Measurements from ENCODE around the gene WNK3. TPM values are rescaled to one million over a fixed set of nuclear protein-coding genes. Genes with fewer than 3 reads are reported as not detected.

Gene WNK3
- total RNA-seq, 1 donor from 2014 or later: 15.8 TPM

GRCh38 chrX:54238588-54238987 lies 119.3 kb downstream of the WNK3 start:
- H3K9me3 Mint-ChIP-seq: peaks cover 38% of the 10 kb centered on the region
- H3K36me3 Mint-ChIP-seq: peaks cover 31% of the 10 kb centered on the region
- TF ChIP-seq CTCF (IDR thresholded peaks at IDR 0.05; ENCODE audit: unreplicated experiment): no peak
- no peak overlapping the region for H3K4me3 Mint-ChIP-seq
- H3K27me3 Mint-ChIP-seq (ENCODE audit: low read depth): no peaks in the 10 kb centered on the region
- no peaks in the 10 kb centered on the region for H3K4me1 Mint-ChIP-seq
- DNase-seq (ENCODE audit: low spot score in 2 of 2, unreplicated experiment in 2 of 2): no peak
- no peak overlapping the region for H3K27ac Mint-ChIP-seq

GRCh38 chrX:54237014-54237413 lies 120.8 kb downstream of the WNK3 start:
- no peak for DNase-seq (ENCODE audit: low spot score in 2 of 2, unreplicated experiment in 2 of 2)
- Mint-ChIP-seq H3K27ac (no peak overlapping the region), H3K9me3 (peaks cover 33% of the 10 kb centered on the region), H3K4me1 (no peaks in the 10 kb centered on the region), H3K36me3 (peaks cover 28% of the 10 kb centered on the region), H3K27me3 (ENCODE audit: low read depth) (no peaks in the 10 kb centered on the region), H3K4me3 (no peak overlapping the region)
- TF ChIP-seq CTCF (IDR thresholded peaks at IDR 0.05; ENCODE audit: unreplicated experiment): no peak

GRCh38 chrX:54230435-54231148 lies 127.3 kb downstream of the WNK3 start:
- Mint-ChIP-seq H3K36me3 (peaks cover 21% of the 10 kb centered on the region), H3K4me3 (no peak overlapping the region), H3K9me3 (peaks cover 28% of the 10 kb centered on the region)

GRCh38 chrX:54223581-54223980 lies 134.3 kb downstream of the WNK3 start:
- DNase-seq (ENCODE audit: low spot score in 2 of 2, unreplicated experiment in 2 of 2): no peak
- Mint-ChIP-seq H3K27ac (no peak overlapping the region), H3K4me1 (no peaks in the 10 kb centered on the region), H3K27me3 (ENCODE audit: low read depth) (no peaks in the 10 kb centered on the region), H3K4me3 (no peak overlapping the region), H3K9me3 (peaks cover 18% of the 10 kb centered on the region), H3K36me3 (peaks cover 15% of the 10 kb centered on the region)
- no peak for TF ChIP-seq CTCF (IDR thresholded peaks at IDR 0.05; ENCODE audit: unreplicated experiment)

More at GRCh38 chrX:54230435-54231148, 127.3 kb downstream of the WNK3 start:
- no peak overlapping the region for H3K27ac Mint-ChIP-seq
- H3K27me3 Mint-ChIP-seq (ENCODE audit: low read depth): no peaks in the 10 kb centered on the region
- DNase-seq (ENCODE audit: low spot score in 2 of 2, unreplicated experiment in 2 of 2): no peak
- no peak for TF ChIP-seq CTCF (IDR thresholded peaks at IDR 0.05; ENCODE audit: unreplicated experiment)
- H3K4me1 Mint-ChIP-seq: no peaks in the 10 kb centered on the region

- no peak for DNase-seq (ENCODE audit: low spot score in 2 of 2, unreplicated experiment in 2 of 2)
- Mint-ChIP-seq H3K4me3 (no peak overlapping the region), H3K4me1 (no peaks in the 10 kb centered on the region), H3K27me3 (ENCODE audit: low read depth) (no peaks in the 10 kb centered on the region), H3K9me3 (peaks cover 22% of the 10 kb centered on the region), H3K27ac (no peak overlapping the region), H3K36me3 (peaks cover 16% of the 10 kb centered on the region)
- TF ChIP-seq CTCF (IDR thresholded peaks at IDR 0.05; ENCODE audit: unreplicated experiment): no peak
Measured at GRCh38 chrX:54213603-54214002, 144.2 kb downstream of the WNK3 start.

Data from mesothelial cell of epicardium (in vitro differentiated cells).